GM12801 (cell line): ENCODE results near the gene SCRG1.

Experiments
- TF ChIP-seq, protein P1 (sequence below): IDR thresholded peaks from one replicate; pipeline ENCODE4 v1.5.1; 2011; ENCODE audit warnings: control low read depth; ENCODE audit not compliant: insufficient read length; ENCODE audit errors: extremely low read depth

Gene SCRG1

GRCh38 chr4:173371292-173372192 lies 27.4 kb downstream of the SCRG1 start:
- TF ChIP-seq, protein P1, sequence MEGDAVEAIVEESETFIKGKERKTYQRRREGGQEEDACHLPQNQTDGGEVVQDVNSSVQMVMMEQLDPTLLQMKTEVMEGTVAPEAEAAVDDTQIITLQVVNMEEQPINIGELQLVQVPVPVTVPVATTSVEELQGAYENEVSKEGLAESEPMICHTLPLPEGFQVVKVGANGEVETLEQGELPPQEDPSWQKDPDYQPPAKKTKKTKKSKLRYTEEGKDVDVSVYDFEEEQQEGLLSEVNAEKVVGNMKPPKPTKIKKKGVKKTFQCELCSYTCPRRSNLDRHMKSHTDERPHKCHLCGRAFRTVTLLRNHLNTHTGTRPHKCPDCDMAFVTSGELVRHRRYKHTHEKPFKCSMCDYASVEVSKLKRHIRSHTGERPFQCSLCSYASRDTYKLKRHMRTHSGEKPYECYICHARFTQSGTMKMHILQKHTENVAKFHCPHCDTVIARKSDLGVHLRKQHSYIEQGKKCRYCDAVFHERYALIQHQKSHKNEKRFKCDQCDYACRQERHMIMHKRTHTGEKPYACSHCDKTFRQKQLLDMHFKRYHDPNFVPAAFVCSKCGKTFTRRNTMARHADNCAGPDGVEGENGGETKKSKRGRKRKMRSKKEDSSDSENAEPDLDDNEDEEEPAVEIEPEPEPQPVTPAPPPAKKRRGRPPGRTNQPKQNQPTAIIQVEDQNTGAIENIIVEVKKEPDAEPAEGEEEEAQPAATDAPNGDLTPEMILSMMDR = no peak

DNA sequence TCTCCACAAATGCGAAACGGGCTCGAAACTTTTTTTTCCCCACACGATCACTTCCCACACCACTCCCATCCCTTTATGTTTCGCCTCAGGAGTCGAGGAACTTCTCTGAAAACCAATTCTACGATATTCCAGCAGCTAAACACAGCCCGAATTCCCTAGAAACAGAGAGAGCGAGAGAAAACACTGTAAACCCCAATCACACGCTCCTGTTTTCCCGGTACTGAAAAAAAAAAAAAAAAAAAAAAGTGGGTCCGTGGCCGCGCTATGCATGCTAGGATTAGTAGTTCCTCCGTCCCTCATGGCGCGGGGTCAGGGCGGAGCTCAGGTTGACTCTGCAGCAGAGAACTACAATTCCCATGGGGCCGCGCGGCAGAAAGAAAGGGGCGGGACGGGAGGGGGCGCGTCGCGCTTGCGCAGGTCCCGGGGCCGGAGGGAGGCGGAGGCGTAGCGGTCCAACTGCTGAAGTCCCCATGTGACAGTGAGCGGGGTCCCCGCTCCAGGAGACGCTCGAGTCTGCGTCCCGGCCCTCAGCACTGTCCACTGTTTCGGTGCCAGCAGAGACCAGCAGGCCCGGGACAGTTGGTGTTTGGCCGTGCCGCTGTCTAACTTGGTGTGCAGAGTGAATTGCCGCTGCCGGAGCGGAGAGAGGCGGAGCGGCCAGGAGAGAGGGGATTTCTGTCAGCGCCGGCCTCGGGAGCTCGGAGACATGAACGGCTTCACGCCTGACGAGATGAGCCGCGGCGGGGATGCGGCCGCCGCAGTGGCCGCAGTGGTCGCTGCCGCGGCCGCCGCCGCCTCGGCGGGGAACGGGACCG lies 28.2 kb downstream of the SCRG1 start, which contains the start of gene SAP30:
SAP30 (plus strand) TSS at position 478 of the 815 bp plus-strand sequence; CDS start at position 707, 229 bp downstream.
- TF ChIP-seq, protein P1 = no peak

GRCh38 chr4:173370130-173370476 lies 28.8 kb downstream of the SCRG1 start:
- TF ChIP-seq, protein P1 = no peak

DNA sequence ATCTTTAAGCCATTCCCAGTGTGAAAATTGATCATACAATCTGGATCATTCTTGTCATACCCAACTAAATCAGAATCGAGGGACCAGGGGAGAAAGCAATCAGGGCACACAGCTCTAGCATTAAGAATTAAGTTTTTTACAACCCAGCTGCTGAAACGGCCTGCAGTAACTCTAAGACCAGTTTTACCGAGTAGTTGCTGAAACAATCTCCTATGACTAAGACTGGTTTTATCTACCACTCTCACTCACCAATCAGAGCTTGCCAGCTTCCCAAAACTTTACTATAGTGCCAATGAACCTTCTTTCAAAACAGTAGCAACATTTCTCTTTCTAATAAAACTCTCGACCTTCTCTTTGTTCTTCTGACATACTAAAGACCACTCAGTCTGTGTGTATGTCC lies 31.0 kb downstream of the SCRG1 start:
- TF ChIP-seq, protein P1 = no peak

GRCh38 chr4:173367285-173367684 lies 31.6 kb downstream of the SCRG1 start:
- TF ChIP-seq, protein P1 = no peak

DNA sequence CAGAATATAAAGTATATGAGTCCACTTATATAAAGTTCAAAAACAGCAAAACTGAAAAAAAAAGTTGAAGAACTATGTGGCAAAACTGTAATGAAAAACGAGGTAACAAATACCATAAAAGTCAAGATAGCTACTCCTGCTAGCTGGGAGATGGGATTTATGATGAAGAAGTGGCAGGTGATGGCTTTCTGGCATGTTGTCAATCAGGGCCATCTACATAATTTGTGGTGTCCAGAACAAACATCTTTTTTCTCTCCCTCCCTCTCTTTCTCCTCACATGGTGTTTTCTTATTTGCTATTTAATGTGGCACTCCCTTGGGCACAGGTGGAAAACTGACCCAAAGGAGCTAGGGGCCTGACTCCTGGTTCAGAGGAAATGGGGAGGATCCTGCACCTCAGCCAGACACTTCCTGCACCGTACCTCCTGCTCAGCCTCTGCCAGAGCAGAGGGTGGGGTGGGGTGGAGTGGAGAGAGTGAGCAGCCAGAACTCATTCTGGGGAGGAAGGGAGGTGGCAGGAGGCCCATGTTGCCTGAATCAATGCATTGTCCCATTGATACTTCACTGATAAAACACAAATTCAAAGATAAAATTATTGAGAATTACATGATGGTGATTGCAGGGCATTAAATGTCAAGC lies 33.4 kb downstream of the SCRG1 start:
- TF ChIP-seq, protein P1 = no peak

GRCh38 chr4:173362666-173363065 lies 36.2 kb downstream of the SCRG1 start:
- TF ChIP-seq, protein P1 = no peak
